H9 (cell line): ENCODE measurements around the gene GRAMD1B. TPM values are rescaled to one million over a fixed set of nuclear protein-coding genes. Genes with fewer than 3 reads are reported as not detected.

Source experiments
- DNase-seq: peaks from one replicate; pipeline ENCODE4 v3.0.0-alpha.2; 2017
- H2AFZ ChIP-seq: one replicate; pipeline ENCODE4 v1.6.1; 2013; ENCODE audit warnings: mild to moderate bottlenecking, low read length, control low read depth, moderate library complexity
- H2AK5ac ChIP-seq: 2 replicates; pipeline ENCODE4 v1.6.1; 2013; ENCODE audit warnings: low read length, control low read depth, mixed read lengths; ENCODE audit not compliant: insufficient read length
- H2BK120ac ChIP-seq: one replicate; pipeline ENCODE4 v1.6.1; 2013; ENCODE audit warnings: low read depth, mild to moderate bottlenecking, low read length, control low read depth, inconsistent platforms; ENCODE audit not compliant: poor library complexity, severe bottlenecking
- H2BK12ac ChIP-seq: 2 replicates; pipeline ENCODE4 v1.6.1; 2013; ENCODE audit warnings: low read length, control low read depth, mixed read lengths, low read depth; ENCODE audit not compliant: insufficient read length
- H2BK15ac ChIP-seq: 2 replicates; pipeline ENCODE4 v1.6.1; 2013; ENCODE audit warnings: low read depth, low read length, control low read depth
- H2BK20ac ChIP-seq: one replicate; pipeline ENCODE4 v1.6.1; 2013; ENCODE audit warnings: low read depth, mild to moderate bottlenecking, low read length, control low read depth, inconsistent platforms; ENCODE audit not compliant: poor library complexity, severe bottlenecking
- H2BK5ac ChIP-seq: 2 replicates; pipeline ENCODE4 v1.6.1; 2013; ENCODE audit warnings: low read length, control low read depth, mixed read lengths; ENCODE audit not compliant: insufficient read length
- H3K14ac ChIP-seq: 2 replicates; pipeline ENCODE4 v1.6.1; 2013; ENCODE audit warnings: low read length, control low read depth; ENCODE audit not compliant: insufficient read depth
- H3K18ac ChIP-seq: 2 replicates; pipeline ENCODE4 v1.6.1; 2013; ENCODE audit warnings: low read depth, mild to moderate bottlenecking, mixed read lengths, low read length, control low read depth; ENCODE audit not compliant: insufficient read length
- H3K23ac ChIP-seq: 2 replicates; pipeline ENCODE4 v1.6.1; 2013; ENCODE audit warnings: low read length, control low read depth, mixed read lengths, low read depth; ENCODE audit not compliant: insufficient read length
- H3K23me2 ChIP-seq: 2 replicates; pipeline ENCODE4 v1.6.1; 2013; ENCODE audit warnings: low read depth, mild to moderate bottlenecking, mixed read lengths, low read length, control low read depth; ENCODE audit not compliant: insufficient read length, poor library complexity, severe bottlenecking
- H3K27ac ChIP-seq: 2 replicates; pipeline ENCODE4 v1.5.1; 2013; ENCODE audit warnings: low read length, control low read depth, mixed read lengths, low read depth; ENCODE audit not compliant: insufficient read length
- H3K27me3 ChIP-seq: 2 replicates; pipeline ENCODE4 v1.6.1; 2013; ENCODE audit warnings: low read length, control low read depth, inconsistent platforms; ENCODE audit not compliant: insufficient read depth
- H3K4ac ChIP-seq: 2 replicates; pipeline ENCODE4 v1.6.1; 2013; ENCODE audit warnings: low read depth, mild to moderate bottlenecking, control low read depth, inconsistent platforms, low read length, moderate library complexity
- H3K4me1 ChIP-seq: 2 replicates; pipeline ENCODE4 v1.6.1; 2013; ENCODE audit warnings: low read length, control low read depth, inconsistent platforms; ENCODE audit not compliant: insufficient read depth
- H3K4me2 ChIP-seq: 2 replicates; pipeline ENCODE4 v1.6.1; 2013; ENCODE audit warnings: low read length, control low read depth, mixed read lengths; ENCODE audit not compliant: insufficient read length, insufficient read depth
- H3K56ac ChIP-seq: 2 replicates; pipeline ENCODE4 v1.6.1; 2013; ENCODE audit warnings: low read depth, mild to moderate bottlenecking, mixed read lengths, low read length, control low read depth; ENCODE audit not compliant: insufficient read length
- H3K79me1 ChIP-seq: 2 replicates; pipeline ENCODE4 v1.6.1; 2013; ENCODE audit warnings: low read depth, mild to moderate bottlenecking, moderate library complexity, low read length, control low read depth, inconsistent platforms; ENCODE audit not compliant: insufficient read depth, poor library complexity, severe bottlenecking
- H3K79me2 ChIP-seq: 2 replicates; pipeline ENCODE4 v1.6.1; 2013; ENCODE audit warnings: low read length, control low read depth, inconsistent platforms; ENCODE audit not compliant: insufficient read depth
- H3K9ac ChIP-seq: 2 replicates; pipeline ENCODE4 v1.6.1; 2013; ENCODE audit warnings: low read length, control low read depth, mixed read lengths; ENCODE audit not compliant: insufficient read length; ENCODE audit errors: extremely low read depth
- H3K9me3 ChIP-seq: one replicate; pipeline ENCODE4 v1.6.1; 2013; ENCODE audit warnings: low read depth, low read length, inconsistent platforms; ENCODE audit not compliant: control insufficient read depth
- H3T11ph ChIP-seq: one replicate; pipeline ENCODE4 v1.6.1; 2013; ENCODE audit warnings: mild to moderate bottlenecking, low read length, control low read depth, inconsistent platforms
- H4K20me1 ChIP-seq: one replicate; pipeline ENCODE4 v1.6.1; 2013; ENCODE audit not compliant: control insufficient read depth, insufficient read length, insufficient read depth
- H4K5ac ChIP-seq: 2 replicates; pipeline ENCODE4 v1.6.1; 2013; ENCODE audit warnings: low read depth, mild to moderate bottlenecking, mixed read lengths, low read length, control low read depth; ENCODE audit not compliant: insufficient read length
- H4K8ac ChIP-seq: replicated peaks from 2 replicates; pipeline ENCODE4 v1.6.1; 2013; ENCODE audit warnings: low read length, control low read depth, mixed read lengths, low read depth; ENCODE audit not compliant: insufficient read length
- H4K91ac ChIP-seq: 2 replicates; pipeline ENCODE4 v1.6.1; 2013; ENCODE audit warnings: low read depth, mild to moderate bottlenecking, moderate library complexity, mixed read lengths, low read length, control low read depth; ENCODE audit not compliant: insufficient read length
- H3K27ac Mint-ChIP-seq, 3 experiments: 2 replicates in 2 of 3; 3 replicates in 1 of 3; pipeline ENCODE4 v1.8.0; 2020 to 2021; ENCODE audit warnings: mixed read lengths in 3 of 3, mild to moderate bottlenecking in 1 of 3, moderate library complexity in 1 of 3
- H3K27me3 Mint-ChIP-seq: 2 replicates; pipeline ENCODE4 v1.8.0; 2021; ENCODE audit warnings: low read depth, mild to moderate bottlenecking, moderate library complexity, mixed read lengths
- H3K36me3 Mint-ChIP-seq, 3 experiments: 2 replicates in 2 of 3; 3 replicates in 1 of 3; pipeline ENCODE4 v1.8.0; 2020 to 2021; ENCODE audit warnings: low read depth in 3 of 3, mixed read lengths in 3 of 3; ENCODE audit not compliant: insufficient read depth in 1 of 3
- H3K4me1 Mint-ChIP-seq, 2 experiments: 2 replicates each; pipeline ENCODE4 v1.8.0; 2020; ENCODE audit warnings: mixed read lengths in 2 of 2
- H3K4me3 Mint-ChIP-seq, 2 experiments: 2 replicates in 1 of 2; 3 replicates in 1 of 2; pipeline ENCODE4 v1.8.0; 2020 to 2021; ENCODE audit warnings: mild to moderate bottlenecking in 2 of 2, mixed read lengths in 2 of 2, moderate library complexity in 1 of 2
- H3K9me3 Mint-ChIP-seq, 2 experiments: 2 replicates in 1 of 2; 3 replicates in 1 of 2; pipeline ENCODE4 v1.8.0; 2020; ENCODE audit warnings: mild to moderate bottlenecking in 2 of 2, mixed read lengths in 2 of 2, moderate library complexity in 1 of 2
- CTCF ChIP-seq: fragments of 200-600 bp; sonication (generic); conservative IDR thresholded peaks from 3 replicates; pipeline ENCODE4 v1.8.0; 2021; ENCODE audit warnings: antibody characterized with exemption, mild to moderate bottlenecking
- WGBS: extraction: QIAGEN DNeasy Blood & Tissue Kit; methylation state at CpG from one replicate; pipeline ENCODE4 v1.1.7; 2013; ENCODE audit warnings: missing lambda C conversion rate, low lambda C conversion rate, mixed read lengths; ENCODE audit not compliant: insufficient read length; ENCODE audit errors: extremely low coverage; 5-methylcytosine and 5-hydroxymethylcytosine counted together
- total RNA-seq: library from RNA; stranded (reverse); gene quantifications from 2 replicates; pipeline ENCODE4 v1.2.1, GENCODE V29; 2021

Gene GRAMD1B
- total RNA-seq, 1 experiment from 2014 or later, result 25.9 TPM

GRCh38 chr11:123544631-123545375 lies 114.7 kb downstream of the GRAMD1B start:
- Histone ChIP-seq H2AK5ac (no peak overlapping the region), H3K14ac (no peak overlapping the region; the same call in 1 of the 2 replicates), H4K91ac (no peak overlapping the region), H3K79me1 (no peaks in the 10 kb centered on the region), H3K4me1 (no peaks in the 10 kb centered on the region), H2BK120ac (no peak overlapping the region), H3K9me3 (no peaks in the 10 kb centered on the region), H2AFZ (no peak overlapping the region), H3K27ac (no peak overlapping the region), H3T11ph (no peak overlapping the region), H4K8ac (no peak overlapping the region), H2BK12ac (no peak overlapping the region), H3K9ac (no peak overlapping the region), H2BK15ac (no peak overlapping the region), H3K79me2 (0 out of 2 replicates have a peak, but pooled peaks cover 1% of the 10 kb centered on the region), H3K23me2 (no peaks in the 10 kb centered on the region), H2BK5ac (no peak overlapping the region), H3K27me3 (no peaks in the 10 kb centered on the region), H3K18ac (no peak overlapping the region), H4K20me1 (no peaks in the 10 kb centered on the region), H3K56ac (no peak overlapping the region), H4K5ac (no peak overlapping the region), H3K4ac (no peak overlapping the region), H2BK20ac (no peak overlapping the region), H3K23ac (no peak overlapping the region), H3K4me2 (no peak overlapping the region)
- no peaks in the 10 kb centered on the region for H3K27me3 Mint-ChIP-seq
- H3K4me3 Mint-ChIP-seq, result no peak overlapping the region
- no peak for DNase-seq
- peak overlapping the region in 2 of 3 experiments; percentile 58 to 90; a peak in 3 of 7 replicates for H3K27ac Mint-ChIP-seq
- no CpG with 5 or more reads among the region's 16 CpGs for WGBS
- no peaks in the 10 kb centered on the region for H3K9me3 Mint-ChIP-seq
- H3K4me1 Mint-ChIP-seq, result peaks cover 24 to 36% of the 10 kb centered on the region in 2 experiments
- no peak for TF ChIP-seq CTCF
- peaks cover 0 to 6% (median 2%) of the 10 kb centered on the region in 3 experiments; a peak in 4 of 7 replicates for H3K36me3 Mint-ChIP-seq
